ENCODE results near the gene FCN2.

DNA sequence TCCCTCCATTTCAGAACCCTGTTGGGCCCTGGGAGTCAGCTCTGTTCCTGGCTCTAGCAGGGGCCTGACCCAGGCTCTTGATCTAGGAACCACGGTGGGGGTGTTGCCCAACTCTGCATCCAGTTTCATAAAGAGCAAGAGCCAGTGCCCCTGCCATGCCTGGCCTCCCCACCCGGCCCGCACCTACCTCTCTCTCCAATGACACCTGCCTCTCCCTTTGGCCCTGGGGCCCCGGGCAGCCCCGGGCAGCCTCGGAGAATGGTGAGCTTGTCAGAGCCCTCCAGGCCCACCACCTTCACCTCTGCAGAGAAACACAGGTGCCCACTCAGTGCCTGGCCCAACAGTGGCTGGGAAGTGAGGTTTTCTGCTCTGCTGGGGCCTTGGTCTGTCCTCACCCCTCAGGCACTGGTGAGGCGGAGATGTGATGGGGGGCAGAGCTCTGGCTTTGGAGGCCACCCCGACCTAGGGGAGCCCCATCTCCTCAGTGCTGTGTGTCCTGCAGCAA, 35.6 kb downstream of the FCN2 start:
- TF ChIP-seq CTCF (IDR thresholded peaks at IDR 0.05; ENCODE audit: low read length): no peak
- no peak for TF ChIP-seq EZH2 (IDR thresholded peaks at IDR 0.05; ENCODE audit: borderline replicate concordance, low read length)
